Transverse colon (tissue), 3 donors: ENCODE results near the gene STX7.

Experiments used
- CTCF ChIP-seq, 5 experiments: fragments of 200-600 bp in 3 of 5; fragments of 450-650 bp in 2 of 5; sonication (generic) in 3 of 5; IDR thresholded peaks; 1 replicate in 2 of 5; 2 replicates in 3 of 5; pipeline ENCODE4 v1.5.1; 2016 to 2017; ENCODE audit warnings: antibody characterized with exemption in 5 of 5, inconsistent platforms in 3 of 5, mild to moderate bottlenecking in 2 of 5, moderate library complexity in 1 of 5
- EP300 ChIP-seq: sonication (generic); formaldehyde crosslinking; IDR thresholded peaks from one replicate; pipeline ENCODE4 v1.6.1; 2017; ENCODE audit warnings: antibody characterized with exemption, low read depth
- POLR2A ChIP-seq: fragments of 450-650 bp; IDR thresholded peaks from one replicate; pipeline ENCODE4 v1.6.1; 2016; ENCODE audit warnings: antibody characterized with exemption, mild to moderate bottlenecking, moderate library complexity

- TF ChIP-seq POLR2A (no peak), EP300 (no peak), CTCF (IDR thresholded peaks at IDR 0.05) (no peak)
These were observed 53.3 kb downstream of the STX7 start for GRCh38 chr6:132459605-132459952.
